Activated CD8-positive, alpha-beta memory T cell treated with anti-CD3 and anti-CD28 coated beads, Interleukin-2, amount 50 U/mL, for 24 hours (primary cell): Measurements from ENCODE around the gene SCGB1D2.
"Not testable (repeated sequence)": the region's sequence is repeated elsewhere in the genome, so short reads cannot be mapped to it uniquely, and the experiment has no call there.

Experiments
- DNase-seq: peaks from one replicate; pipeline ENCODE4 v3.0.0-alpha.2; 2020; ENCODE audit errors: extremely low read depth

SCGB1D2 gene

DNA sequence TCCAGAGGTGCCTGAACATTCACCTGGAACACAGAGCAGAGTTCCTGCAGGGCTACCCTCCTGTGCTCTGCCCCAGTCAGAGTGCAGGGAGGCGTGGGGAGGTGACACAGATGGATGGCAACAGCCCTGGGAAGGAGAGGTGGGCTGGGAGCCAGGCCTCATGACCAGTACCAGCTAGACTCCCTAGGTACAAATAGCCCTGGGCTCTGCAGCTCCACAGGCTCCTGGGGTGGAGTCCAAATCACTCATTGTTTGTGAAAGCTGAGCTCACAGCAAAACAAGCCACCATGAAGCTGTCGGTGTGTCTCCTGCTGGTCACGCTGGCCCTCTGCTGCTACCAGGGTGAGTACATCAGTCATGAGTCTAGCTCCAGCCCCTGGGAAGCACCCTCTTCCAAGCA is at the start of gene SCGB1D2:
Gene SCGB1D2 (plus strand): TSS at position 219 of the 400 bp plus-strand sequence. CDS start 69 bp downstream, at position 288.
- DNase-seq = no peak

- DNase-seq = no peak
These were observed 48.1 kb upstream of the SCGB1D2 start for GRCh38 chr11:62193952-62194351.

- DNase-seq = not testable (repeated sequence)
These were observed 47.0 kb upstream of the SCGB1D2 start for GRCh38 chr11:62195010-62195409.

DNA sequence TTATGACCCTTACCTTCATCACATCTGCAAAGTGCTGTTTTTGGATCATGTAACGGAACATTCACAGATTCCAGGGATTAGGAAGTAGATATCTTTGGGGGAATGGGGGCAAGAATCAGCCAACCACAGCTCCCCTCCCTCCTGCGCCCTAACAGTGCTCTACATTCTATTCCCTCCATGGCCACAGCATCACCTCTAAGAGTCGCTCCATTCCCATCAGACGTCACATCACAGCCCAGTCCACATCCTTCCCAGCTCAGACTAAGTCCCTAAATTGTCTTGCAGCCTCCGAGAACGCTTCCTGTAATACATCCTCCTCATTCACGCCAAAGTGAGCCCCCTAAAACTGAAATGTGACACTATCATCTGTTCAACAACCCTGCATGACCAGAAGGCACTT is 46.1 kb upstream of the SCGB1D2 start:
- DNase-seq = no peak

- DNase-seq = not testable (repeated sequence)
These were observed 44.6 kb upstream of the SCGB1D2 start for GRCh38 chr11:62197400-62197799.

DNA sequence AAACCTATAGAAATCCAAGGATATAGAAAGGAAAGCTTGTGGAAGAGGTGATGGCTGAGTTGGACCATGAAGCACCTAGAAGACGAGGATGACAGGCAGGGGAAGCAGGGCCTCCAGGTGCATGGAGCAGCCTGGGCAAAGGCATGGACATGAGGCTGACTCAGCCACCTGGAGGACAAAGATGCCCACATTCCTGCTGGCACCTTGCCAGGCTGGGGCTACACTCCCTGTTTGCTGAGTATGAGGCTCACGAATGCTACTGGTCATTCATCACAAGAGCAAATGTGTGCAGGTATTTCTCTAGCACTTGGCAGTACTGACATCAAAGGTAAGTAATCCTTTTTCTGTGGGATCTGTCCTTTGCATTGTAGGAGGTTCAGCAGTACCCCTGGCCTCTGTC is 40.7 kb upstream of the SCGB1D2 start:
- no peak for DNase-seq

DNA sequence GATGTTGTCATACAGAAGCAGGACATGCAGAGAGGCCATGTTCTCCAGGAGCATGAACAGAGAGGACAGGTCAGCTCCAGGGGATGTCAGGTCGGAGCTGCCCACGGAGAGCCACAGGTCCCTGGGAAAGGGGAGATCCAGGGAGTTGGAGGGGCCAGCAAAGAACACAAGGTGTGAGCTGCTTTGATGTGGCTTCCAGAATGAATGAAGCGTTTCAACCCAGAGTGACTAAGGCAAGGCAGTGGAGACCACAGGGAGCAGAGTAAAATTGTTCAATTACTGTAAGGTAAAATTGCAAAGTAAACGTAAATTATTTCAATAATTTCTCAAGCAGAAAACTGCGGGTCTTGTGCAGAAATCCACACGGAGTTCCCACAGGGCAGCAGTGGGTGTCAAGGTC is 39.1 kb upstream of the SCGB1D2 start:
- no peak for DNase-seq

- DNase-seq = no peak
These were observed 37.6 kb upstream of the SCGB1D2 start for GRCh38 chr11:62204430-62204829.

GRCh38 chr11:62205441-62205840 is 36.6 kb upstream of the SCGB1D2 start:
- no peak for DNase-seq

GRCh38 chr11:62206276-62207066 is 35.6 kb upstream of the SCGB1D2 start:
- DNase-seq = not testable (repeated sequence)

- no peak for DNase-seq
These were observed 33.3 kb upstream of the SCGB1D2 start for GRCh38 chr11:62208785-62209144.

- no peak for DNase-seq
These were observed 24.8 kb upstream of the SCGB1D2 start for GRCh38 chr11:62217191-62217748.

DNA sequence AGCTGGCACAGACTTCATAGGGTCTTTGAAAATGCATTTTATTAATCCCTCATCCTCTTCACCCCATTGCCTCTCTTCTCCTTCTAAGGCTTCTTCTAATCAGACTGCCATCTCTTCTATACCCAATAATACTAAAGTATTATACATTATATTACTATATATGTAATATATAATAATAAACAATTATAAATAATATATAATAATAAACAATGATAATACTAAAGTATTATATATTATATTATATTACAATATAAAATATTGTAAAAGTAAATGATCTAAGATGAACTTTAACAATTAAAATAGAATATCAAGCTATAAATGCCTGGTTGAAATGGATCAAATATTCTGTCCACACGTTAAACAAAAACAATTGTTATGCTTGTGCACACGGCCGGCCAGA is 20.5 kb upstream of the SCGB1D2 start:
- DNase-seq = no peak

DNA sequence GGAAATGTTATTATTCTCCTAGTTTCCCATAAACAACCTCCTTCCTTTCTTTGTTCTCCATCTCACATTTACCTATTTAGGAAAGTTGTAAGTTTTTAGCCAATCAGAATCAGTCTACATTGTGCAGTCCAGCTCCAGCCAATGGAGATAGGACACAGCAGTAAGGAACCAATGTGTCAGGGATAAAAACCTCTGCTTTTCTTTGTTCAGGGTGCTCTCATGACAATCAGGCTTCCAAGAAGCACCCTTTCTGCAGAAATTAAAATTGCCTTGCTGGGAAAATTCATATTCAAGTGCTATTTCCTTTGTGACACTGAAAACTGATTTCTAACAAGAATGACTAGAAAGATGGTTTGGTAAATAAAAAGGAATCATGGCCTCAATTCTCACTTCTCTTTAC is 18.9 kb upstream of the SCGB1D2 start:
- DNase-seq = no peak

DNA sequence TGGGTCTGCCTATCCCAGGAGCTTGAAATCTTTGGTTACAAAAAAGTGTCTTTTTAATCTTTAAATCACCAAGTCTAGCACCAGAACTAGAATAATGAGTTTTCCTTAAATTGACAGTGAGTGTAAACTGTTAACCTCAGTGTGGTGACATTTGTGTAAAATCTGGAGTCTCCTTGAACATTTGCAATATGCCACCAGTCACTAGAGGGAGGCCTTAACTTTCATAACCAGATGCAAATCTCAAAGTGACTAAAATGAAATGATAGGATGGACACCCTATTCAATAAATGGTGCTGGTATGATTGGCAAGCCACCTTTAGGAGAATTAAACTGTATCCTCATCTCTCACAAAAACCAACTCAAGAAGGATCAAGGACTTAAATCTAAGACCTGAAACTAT is 8.3 kb upstream of the SCGB1D2 start:
- DNase-seq = no peak

- no peak for DNase-seq
These were observed 5.9 kb upstream of the SCGB1D2 start for GRCh38 chr11:62236187-62236586.

GRCh38 chr11:62237499-62237898 is 4.5 kb upstream of the SCGB1D2 start:
- DNase-seq = no peak

DNA sequence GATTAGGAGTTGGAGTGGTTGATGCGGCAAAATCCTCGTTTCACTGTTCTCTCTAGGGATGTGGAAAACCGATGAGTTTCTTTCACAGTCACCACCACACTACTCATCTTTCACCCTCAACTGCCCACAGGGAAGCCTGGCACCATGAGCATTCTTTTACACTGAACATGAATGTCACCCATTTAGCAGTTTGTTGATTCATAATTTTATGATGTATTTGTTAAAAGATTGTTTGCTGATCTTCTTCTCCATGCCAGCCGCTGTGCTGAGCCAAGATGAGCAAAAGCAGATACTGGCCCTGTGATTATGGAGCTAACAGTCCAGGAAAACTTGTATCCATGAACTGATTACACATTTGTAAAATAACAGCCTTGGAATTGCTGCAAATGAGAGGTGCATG is 3.9 kb upstream of the SCGB1D2 start:
- no peak for DNase-seq

- no peak for DNase-seq
These were observed 944 bp upstream of the SCGB1D2 start for GRCh38 chr11:62241095-62241494.

DNA sequence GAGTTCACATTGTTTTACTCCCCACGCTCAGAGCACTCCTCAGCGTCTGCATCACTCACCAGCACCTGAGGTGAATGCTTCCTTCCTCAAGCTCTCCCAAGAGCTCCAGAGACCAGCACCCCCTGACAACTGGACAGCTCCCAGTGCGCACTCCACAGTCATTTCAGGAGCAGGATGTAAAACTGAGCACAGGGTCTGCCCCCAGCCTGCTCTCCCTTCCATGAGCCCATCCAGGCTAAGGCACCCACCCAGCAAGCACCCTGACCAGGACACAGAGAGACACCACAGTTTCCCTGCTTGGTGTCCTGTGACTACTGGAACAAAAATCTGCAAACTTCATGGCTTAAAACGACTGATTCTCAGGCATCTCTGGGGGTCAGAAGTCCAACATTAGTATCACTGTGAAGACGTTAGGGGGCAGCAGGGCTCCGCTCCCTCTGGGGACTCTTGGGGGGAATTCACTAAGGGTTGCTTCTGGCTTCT is 3.3 kb downstream of the SCGB1D2 start:
- DNase-seq = no peak

DNA sequence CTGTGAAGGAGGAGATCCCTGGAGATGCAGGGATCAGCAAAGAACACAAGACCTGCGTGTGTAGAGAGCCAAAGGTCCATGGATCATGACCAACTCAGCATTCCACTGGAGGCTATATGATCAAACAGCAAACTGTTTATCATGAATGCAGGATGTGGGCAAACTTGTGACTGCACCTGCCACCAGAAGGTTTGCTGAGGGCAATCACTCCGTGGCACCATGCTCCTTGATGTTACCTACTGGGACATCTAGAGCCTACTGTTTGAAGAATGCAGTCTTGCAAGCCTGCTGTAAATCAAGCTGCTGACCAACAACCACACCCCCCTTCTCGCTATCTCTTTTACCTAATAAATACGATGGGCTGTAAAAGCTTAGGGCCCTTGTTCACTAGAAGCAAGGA is 9.7 kb downstream of the SCGB1D2 start:
- DNase-seq = no peak

DNA sequence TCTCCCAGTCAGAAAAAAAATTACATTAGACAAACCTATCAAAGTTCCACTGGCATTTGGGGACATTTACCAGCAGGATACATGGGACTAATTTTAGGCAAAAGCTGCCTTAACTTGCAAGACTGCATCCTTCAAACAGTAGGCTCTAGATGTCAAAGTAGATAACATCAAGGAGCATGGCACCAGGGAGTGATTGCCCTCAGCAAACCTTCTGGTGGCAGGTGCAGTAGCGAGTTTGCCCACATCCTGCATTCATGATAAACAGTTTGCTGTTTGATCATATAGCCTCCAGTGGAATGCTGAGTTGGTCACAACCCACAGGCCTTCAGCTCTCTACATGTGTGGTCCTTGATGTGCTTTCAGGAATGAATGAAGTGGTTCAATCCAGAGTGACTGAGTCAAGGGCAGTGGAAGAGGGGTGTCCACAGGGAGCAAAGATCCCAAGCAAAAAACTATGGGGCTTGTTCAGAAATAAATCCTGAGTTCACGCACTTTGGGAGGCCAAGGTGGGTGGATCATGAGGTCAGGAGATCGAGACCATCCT is 12.0 kb downstream of the SCGB1D2 start:
- DNase-seq = no peak

GRCh38 chr11:62256281-62256680 is 14.2 kb downstream of the SCGB1D2 start:
- no peak for DNase-seq
